NCI-H748 treated with DMSO at 0.1 percent for 48 hours (cell line): ENCODE results near the gene TXNRD1.
"Not testable (repeated sequence)": the region's sequence is repeated elsewhere in the genome, so short reads cannot be mapped to it uniquely, and the experiment has no call there.

Experiments
- DNase-seq: peaks from one replicate; lab custom pipeline; 2025; lab: John Stamatoyannopoulos, UW

TXNRD1 gene

DNA sequence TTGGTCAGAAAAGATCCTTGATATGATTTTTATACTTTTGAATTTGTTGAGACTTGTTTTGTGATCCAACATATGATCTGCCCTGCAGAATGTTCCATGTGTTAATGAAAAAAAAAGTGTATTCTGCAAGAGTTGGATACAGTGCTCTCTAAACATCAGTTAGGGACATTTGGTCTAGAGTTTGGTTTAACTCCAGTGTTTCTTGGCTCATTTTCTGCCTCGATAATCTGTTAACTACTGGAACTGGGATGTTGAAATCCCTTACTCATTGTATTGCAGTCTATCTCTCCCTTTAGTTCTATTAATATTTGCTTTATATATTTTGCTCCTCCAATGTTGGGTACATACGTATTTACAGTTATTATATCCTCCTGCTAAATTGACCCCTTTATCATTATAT, 18.3 kb upstream of the TXNRD1 start:
- DNase-seq, result no peak

DNA sequence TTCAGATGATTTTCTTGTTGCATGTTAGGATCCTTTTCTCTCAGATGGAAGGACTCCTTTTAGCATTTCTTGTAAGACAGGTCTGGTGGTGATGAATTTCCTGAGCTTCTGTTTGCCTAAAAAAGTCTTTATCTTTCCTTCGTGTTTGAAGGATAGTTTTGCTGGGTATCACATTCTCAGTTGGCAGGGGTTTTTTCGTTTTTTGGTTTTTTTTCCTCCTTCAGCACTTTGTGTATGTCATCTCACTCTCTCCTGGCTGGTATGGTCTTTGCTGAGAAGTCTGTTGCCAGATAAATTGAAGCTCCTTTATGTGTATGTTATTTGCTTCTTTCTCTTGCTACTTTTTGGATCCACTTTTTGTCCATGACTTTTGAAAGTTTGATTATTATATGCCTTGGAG, 15.6 kb upstream of the TXNRD1 start:
- no peak for DNase-seq

DNA sequence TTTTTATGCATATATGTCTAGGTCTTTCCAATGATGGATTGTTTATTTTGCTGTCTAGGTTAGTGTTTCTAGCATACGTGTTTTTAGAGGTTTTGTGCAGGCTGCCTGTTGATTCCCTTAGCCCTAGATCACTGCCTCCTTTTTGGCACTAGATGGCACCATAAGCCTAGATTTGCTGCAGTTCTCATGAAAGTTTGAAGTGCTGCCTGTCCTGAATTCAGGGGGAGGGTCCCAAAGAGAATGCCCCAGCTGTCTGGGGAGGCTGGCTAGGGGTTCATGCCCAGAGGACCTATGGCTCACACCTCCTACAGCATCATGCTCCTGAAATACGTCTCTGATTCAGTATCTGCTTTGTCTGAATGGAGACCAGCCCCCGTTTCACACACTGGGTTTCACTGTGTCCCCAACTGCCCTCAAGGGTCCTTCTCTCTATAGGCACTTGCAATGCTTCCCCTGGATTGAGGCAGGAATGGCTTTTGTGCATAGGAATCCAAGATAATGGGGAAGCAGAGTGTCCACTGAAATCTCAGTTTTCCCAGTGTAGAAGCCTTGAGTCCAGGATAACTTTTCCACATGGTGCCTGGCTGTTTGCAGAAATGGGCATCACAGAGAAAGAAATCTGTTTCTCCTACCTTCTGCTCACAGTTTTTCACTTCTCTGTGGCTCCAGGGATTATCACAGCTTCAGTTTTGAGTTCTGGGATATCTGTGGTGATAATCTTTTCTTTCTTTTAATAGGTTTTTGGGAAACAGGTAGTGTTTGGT, 14.2 kb upstream of the TXNRD1 start:
- DNase-seq, result peak; percentile 35

DNA sequence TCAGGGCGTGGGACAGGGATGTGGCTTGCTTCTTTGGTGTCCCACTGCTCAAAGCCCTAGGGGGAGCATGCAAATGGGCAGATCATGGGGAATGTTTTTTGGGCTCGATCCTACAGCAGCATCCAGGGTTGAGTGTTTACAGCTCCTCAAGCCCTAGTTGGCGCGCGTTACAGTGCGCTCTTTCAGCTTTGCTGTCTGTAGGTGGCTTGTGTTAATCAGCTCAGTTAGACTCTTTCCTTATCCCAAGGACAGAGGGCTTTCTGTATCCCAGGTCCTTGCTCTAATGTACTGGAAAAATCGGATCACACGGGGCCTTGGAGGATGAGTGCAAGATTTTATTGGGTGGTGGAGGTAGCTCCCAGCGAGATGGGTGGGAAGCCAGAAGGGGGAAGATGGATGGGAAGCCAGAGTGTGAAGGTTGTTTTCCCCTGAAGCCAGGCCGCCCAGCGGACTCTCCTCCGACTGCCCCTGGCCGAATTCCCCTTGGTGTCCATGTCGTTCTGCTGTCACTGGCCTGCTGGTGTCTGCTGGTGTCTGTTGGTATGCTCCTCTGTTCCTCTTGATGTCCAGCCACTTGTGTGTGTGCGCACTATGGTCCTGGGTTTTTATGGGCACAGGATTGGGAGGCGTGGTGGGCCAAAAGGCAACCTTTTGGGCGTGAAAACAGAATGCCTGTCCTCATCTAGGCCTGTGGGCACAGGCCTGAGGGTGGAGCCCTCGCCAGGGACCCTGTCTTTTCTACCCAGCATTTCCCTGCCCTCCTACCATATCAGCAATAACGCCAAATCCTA, 10.7 kb upstream of the TXNRD1 start:
- DNase-seq, result no peak

DNA sequence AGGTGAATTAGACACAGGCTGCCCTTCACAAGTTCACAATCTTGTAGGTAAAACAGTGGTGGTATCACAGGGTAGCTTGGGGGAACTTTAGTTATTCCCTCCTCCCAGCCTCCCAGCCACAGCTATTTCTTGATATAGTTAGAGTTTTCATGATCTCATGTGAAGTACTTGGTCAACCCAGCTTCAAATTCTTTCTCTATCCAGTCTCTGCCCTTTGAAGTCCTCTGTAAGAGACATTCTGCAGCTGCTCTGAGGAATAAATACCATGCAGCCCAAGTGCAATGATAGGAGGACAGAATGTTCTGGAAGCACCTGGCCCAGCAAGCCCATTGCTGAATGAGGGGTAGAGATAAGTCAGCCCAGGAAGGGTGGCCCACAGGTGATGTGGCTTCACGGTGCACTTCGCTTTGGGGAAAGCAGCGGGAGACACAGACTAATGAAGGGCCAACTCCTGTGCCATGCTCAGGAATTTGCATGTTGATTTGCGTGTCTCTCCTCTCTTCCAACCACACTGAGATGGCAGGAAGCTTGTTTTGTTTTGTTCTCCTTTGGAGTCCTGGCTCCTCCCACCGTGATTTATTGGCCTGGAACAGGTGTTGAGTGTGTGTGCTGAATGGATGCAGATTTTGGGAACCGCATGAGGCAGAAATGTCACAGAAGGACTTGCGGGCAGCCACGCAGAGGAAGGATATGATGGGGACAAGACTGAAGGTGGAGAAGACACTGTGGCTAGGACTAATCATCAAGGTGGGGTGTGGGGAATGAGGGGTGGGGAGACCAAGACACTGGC, 8.0 kb upstream of the TXNRD1 start:
- DNase-seq, result no peak

DNA sequence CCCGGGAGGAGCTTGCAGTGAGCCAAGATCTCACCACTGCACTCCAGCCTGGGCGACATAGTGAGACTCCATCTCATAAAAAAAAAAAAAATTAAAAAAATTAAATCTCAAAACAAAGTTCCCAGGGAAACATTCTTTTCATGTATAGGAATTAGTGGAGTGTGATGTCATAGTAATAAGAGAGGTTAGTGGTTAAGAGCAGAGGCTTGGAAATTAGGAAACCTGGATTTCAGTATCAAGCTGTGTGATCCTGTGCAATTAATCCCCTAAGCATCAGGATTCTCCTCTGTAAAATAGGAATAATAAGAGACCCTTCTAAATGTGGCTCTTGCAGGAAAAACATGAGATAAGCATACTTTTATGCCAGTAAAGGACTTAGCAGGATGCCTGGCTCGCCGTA, 3.1 kb upstream of the TXNRD1 start:
- DNase-seq, result no peak

DNA sequence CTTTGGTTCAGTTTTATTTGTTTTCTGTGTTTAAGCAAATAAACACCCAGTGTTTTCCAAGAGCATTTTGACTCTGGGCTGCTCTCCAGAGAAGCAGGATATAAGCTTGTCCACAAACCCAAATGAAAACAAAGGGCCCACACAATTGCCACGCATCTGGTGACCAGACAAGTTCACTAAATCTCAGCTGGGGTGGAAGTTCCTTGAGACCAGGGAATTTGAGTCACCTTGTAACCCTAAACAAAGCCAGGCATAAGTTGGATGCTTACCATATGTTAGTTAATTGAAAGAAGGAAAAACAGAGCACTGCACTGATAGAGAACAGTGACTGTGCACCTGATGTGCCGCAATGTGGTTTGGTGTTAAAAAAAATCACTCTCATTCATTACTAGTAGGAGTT, 1.6 kb upstream of the TXNRD1 start:
- DNase-seq, result no peak

DNA sequence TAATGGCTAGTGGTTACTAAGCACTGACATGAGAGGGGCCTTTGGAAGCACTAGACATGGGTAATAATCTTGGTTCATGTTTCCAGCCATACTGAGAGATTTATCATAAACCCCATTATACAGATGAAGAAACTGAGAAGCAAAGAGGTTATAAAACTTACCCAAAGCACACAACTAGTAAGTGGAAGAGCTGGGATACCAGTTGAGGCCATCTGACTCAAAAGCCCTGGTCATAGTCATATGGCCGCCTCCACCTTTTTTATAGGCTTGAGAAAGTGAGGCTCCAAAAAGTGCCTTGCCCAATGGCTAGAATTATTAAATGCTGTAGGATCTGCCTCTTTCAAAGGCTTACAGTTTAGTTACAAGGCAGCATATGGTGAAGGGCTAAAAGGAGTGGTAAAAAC, 944 bp downstream of the TXNRD1 start:
- DNase-seq, result no peak

DNA sequence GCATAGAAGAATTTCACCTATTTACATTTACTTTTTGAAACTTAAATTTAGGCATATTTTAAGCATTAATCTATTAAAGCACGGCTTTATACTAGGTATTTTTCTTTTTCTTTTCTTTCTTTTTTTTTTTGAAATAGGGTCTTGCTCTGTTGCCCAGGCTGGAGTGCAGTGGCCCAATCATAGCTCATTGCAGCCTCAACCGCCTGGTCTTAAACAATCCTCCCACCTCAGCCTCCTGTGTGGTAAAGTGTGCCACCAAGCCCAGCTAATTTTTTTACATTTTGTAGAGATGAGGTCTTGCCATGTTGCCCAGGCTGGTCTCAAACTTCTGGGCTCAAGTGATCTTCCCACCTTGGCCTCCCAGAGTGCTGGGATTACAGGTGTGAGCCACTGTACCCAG, 2.9 kb downstream of the TXNRD1 start:
- not testable (repeated sequence) for DNase-seq

DNA sequence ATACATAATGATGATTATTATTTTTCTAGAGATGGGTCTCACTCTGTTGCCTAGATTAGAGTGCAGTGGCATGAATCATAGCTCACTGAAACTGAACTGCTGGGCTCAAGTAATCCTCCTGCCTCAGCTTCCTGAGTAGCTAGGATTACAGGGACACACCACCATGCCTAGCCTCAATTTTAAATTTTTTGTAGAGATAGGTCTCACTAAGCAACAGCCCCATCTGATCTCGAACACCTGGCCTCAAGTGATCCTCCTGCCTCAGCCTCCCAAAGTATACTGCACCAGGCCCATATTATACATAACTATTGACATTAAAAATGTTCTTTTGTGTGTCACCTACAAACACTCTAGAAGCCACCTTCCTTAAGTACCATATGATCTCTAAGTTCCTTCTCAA, 3.4 kb downstream of the TXNRD1 start:
- DNase-seq, result no peak

DNA sequence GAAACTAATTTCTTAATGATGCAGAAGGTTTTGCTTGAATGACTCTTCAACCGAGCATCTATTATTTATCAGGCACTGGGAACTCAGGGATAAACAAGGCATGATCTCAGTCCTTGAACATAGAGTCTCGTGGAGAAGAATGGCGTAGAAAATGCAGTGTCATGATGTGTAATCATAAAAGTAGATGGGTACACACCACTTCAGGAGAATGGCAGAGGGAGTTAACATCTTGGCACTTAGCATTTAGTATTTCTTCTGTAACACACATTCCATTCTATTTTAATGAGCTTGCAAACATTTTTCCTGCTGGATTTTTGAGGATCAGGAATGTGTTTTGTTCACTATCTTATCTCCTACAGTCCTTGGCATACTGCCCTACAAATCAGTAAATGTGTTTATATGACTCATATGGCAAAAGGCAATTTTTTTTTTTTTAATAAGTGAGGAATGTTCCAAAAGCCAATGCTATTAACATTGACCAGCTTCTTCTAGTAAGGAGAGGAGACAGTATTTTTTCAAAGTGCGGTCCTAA, 3.8 kb downstream of the TXNRD1 start:
- DNase-seq, result no peak

DNA sequence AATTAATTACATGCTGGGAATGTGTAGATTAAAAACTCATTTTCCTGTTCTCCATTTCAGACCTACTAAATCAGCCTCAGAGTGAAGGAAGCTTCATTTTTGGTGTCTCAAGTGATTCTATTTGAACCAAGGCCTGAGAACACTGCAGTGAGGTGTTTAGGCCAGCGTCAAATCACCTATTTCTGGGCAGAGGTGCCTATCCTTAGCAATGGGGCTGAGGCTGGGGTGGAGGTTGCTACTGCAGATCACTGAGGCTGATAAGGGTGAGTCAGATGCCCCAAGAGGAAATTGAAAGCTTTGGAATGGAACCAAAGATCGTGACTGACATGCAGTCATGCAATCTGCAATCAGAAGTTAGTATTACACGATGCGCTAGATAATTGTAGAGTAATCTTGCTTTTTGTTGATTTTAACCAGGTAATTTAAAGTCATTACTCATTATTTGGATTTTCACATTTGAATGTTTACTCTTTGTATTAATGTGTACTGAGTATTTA, 4.4 kb downstream of the TXNRD1 start:
- DNase-seq, result peak; percentile 97

DNA sequence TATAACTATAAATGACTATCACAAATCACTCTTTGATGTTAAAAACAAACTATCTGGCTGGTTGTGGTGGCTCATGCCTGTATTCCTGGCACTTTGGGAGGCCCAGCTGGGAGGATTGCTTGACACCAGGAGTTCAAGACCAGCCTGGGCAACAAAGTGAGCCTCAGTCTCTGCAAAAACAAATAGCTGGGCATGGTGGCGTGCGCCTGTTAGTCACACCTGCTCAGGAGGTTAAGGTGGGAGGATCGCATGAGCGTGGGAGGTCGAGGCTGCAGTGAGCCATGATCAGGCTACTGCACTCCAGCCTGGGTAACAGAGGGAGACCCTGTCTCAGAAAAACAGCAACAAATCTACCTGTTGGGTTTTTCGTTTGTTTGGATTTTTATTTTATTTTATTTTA, 5.4 kb downstream of the TXNRD1 start:
- DNase-seq, result no peak

DNA sequence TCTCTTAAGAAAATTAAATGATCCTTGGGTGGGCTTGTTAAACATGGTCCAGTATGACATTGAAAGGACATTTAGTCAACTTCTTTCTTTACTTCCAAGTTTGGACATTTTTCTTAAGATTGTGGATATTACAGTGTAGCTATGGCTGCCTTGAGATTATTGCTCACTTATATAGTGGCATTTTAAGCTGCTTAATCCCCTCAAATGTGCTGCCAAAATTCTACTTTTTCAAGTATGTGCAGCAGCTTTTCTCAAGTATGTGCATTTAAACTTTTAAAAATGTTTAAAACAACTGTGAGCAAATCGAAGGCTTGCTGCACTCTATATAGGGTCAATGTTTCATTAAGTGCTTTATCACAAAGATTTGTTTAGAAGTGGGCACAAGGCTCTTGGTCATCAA, 7.4 kb downstream of the TXNRD1 start:
- no peak for DNase-seq

DNA sequence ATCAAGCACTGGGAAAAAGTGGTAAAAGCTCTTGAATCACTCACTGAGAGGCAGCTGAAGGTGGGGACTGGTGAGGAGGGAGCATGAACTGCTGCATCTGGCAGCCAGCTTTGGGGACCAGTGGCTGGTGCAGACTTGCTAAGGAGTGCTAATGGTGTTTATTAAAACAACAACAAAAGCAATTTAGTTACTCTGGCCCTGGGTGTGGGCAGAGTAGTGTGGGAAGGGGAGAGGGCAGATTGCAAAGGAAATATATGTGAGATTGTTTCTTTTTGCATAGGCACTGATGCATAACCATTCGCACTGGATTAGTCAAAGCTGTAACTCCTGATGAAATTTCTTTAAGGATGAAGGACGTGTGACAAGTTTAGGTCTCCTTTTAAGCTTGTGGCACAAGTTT, 8.1 kb downstream of the TXNRD1 start:
- DNase-seq, result no peak

DNA sequence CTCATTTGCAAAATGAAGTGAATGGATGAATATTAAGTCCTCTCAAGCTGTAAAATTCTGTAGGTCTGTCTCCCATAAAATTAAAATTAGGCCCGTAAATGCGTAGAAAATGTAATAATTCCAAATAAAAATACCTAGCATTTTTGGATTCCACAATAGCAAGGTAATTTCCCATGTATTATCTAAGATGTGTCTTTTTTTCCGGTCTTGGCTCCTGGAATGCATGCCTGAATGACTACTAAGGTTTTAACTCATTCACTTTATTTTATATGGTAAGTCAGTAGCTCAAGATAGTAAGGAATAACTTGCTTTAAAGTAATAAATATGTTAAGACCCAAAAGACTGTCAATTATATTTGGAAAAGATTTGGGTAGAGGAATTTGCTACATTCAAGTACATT, 11.1 kb downstream of the TXNRD1 start:
- no peak for DNase-seq

DNA sequence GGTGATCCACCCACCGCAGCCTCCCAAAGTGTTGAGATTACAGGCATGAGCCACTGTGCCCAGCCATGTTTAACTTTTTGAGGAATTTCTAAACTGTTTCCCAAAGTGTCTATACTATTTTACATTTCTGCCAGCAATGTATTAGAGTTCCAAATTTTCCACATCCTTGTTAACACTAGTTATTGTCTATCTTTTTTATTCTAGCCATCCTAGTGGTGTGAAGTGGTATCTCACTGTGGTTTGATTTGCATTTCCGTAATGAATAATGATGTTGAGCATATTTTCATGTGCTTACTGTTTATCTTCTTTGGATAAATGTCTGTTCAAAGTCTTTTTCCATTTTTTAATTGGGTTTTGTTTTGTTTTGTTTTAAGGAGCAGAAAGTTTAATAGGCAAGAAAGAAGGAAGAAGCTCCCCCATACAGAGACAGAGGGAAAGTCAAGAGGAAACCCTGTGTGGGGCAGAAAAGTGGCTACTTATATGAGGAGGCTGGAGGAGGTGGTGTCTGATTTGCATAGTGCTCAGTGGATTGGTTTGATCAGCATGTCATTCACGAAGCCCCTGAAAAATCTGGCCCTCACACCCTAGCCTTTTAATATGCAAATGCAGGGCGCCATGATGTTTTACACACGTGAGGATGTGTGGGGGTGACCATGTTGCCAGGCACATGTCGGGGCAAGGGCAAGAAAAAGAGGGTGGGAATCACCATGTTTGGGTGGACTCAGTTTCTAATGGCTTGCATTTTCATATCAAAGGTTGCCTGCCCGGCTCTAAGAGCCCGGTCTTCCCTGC, 14.9 kb downstream of the TXNRD1 start:
- no peak for DNase-seq

DNA sequence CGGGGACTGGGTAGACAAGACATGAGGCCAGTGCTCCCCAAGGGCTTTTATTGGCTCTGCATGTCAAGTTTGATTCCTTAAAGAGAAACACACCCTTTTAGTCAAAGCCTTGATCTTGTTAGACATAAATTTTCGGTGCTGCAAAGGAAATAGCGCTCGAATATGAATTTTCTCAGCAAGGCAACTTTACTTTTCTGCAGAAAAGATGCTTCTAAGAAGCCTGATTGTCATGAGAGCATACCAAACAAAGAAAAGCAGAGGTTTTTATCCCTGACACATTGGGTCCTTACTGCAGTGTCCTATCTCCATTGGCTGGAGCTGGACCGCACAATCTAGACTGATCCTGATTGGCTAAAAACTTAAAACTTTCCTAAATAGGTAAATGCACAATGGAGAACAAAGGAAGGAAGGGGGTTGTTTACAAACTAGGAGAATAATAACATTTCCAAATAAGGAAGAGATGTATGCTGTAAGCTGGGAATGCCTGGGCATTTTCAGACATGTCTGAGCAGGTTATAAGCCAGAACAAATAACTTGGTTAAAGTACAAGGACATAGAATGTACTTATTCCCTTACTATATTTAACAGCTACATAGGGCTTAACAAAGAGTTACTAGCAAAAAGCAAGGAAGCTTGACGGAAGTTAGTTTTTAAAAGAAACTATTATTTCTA, 17.2 kb downstream of the TXNRD1 start:
- no peak for DNase-seq

DNA sequence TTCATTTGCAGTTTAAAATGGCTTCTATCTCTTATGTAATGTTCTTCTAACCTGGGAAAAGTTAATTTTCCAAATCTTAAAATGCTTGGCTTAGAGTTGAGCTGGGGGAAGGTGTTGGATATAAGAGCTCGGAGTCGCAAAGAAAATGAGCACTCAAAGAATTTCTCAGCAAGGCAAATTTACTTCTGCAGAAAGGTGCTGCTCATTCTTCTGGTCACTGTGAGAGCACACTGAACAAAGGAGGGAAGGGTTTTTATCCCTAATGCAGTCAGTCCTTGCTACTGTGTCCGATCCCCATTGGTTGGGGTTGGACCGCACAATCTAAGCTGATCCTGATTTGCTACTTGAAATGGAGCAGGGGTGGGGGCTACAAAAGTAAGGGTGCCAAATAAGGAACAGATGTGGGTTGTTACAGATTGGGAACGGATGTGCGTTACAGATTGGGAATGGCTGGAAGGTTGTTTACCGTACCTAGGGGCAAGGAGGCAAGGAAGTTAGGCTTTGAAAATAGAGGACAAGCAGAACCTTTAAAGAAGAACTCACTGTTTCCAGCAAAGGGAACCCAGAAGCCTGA, 19.4 kb downstream of the TXNRD1 start:
- DNase-seq, result no peak

DNA sequence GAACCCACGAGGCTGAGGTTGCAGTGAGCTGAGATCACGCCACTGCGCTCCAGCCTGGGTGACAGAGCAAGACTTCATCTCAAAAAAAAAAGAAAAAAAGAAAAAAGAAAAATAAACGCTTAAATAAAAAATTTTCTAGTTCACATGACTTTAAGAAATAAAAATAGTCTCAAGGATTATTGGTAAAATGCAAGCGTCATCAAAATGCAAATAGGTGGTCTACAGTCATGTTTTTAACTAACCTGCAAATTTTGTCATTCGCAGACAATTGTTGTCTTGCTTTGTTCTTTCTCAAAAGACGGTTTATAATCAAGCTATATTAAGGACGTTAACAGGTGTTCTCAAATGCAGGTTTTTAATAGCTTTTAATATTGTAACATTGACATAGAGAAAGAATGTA, 22.4 kb downstream of the TXNRD1 start:
- no peak for DNase-seq
